Activated CD8-positive, alpha-beta T cell treated with anti-CD3 and anti-CD28 coated beads for 36 hours (primary cell): Measurements from ENCODE around the gene KLF15. TPM values are rescaled to one million over a fixed set of nuclear protein-coding genes. Genes with fewer than 3 reads are reported as not detected.

Source experiments
- ATAC-seq: fragments of 200-7000 bp; cut with Tn5 transposase; one replicate; pipeline ENCODE4 v1.10.0; 2021; ENCODE audit warnings: mild to moderate bottlenecking, moderate library complexity
- CTCF ChIA-PET: fragments of 350-600 bp; sonication (Branson Sonifier 250); formaldehyde crosslinking; loops from one replicate; lab custom pipeline; 2021; ENCODE audit warnings: antibody characterized with exemption; lab: Charles Lee
- POLR2A ChIA-PET: fragments of 350-600 bp; sonication (Branson Sonifier 250); formaldehyde crosslinking; loops from one replicate; lab custom pipeline; 2021; ENCODE audit warnings: antibody characterized with exemption; lab: Charles Lee
- DNase-seq: peaks from one replicate; pipeline ENCODE4 v3.0.0-alpha.2; 2020
- H3K27ac Mint-ChIP-seq: one replicate; pipeline ENCODE4 v1.8.0; 2021; ENCODE audit warnings: mild to moderate bottlenecking, mixed read lengths
- H3K27me3 Mint-ChIP-seq: one replicate; pipeline ENCODE4 v1.8.0; 2021; ENCODE audit warnings: mixed read lengths
- H3K36me3 Mint-ChIP-seq: one replicate; pipeline ENCODE4 v1.8.0; 2021; ENCODE audit warnings: low read depth, mixed read lengths
- H3K4me1 Mint-ChIP-seq: one replicate; pipeline ENCODE4 v1.8.0; 2021; ENCODE audit warnings: low read depth, mixed read lengths
- H3K4me3 Mint-ChIP-seq: one replicate; pipeline ENCODE4 v1.8.0; 2021; ENCODE audit warnings: mild to moderate bottlenecking, moderate library complexity, mixed read lengths
- H3K9me3 Mint-ChIP-seq: one replicate; pipeline ENCODE4 v1.8.0; 2021; ENCODE audit warnings: mixed read lengths
- CTCF ChIP-seq: fragments of 200-600 bp; IDR thresholded peaks from one replicate; pipeline ENCODE4 v1.8.0; 2022; ENCODE audit warnings: antibody characterized with exemption, mild to moderate bottlenecking
- intact Hi-C: fragments of 100-400 bp; cut with micrococcal nuclease; formaldehyde crosslinking; loops from one replicate; pipeline ENCODE4 v1.10.0; 2022
- total RNA-seq, 2 experiments: library from RNA; stranded (reverse); gene quantifications; one replicate each; pipeline ENCODE4 v1.2.3, GENCODE V29; 2021

The KLF15 gene
- total RNA-seq, 2 experiments from 2014 or later, result 0.11 TPM; not detected in 1

GRCh38 chr3:126351086-126351770 is 6.0 kb downstream of the KLF15 start:
- peaks cover 8% of the 10 kb centered on the region for H3K27me3 Mint-ChIP-seq
- H3K4me1 Mint-ChIP-seq, result peaks cover 1% of the 10 kb centered on the region
- CTCF ChIA-PET, result no interaction called here
- H3K27ac Mint-ChIP-seq, result no peak overlapping the region
- no peak overlapping the region for H3K4me3 Mint-ChIP-seq
- POLR2A ChIA-PET, result no interaction called here
- TF ChIP-seq CTCF, result no peak
- no peaks in the 10 kb centered on the region for H3K9me3 Mint-ChIP-seq
- H3K36me3 Mint-ChIP-seq, result no peaks in the 10 kb centered on the region
- ATAC-seq, result no peak
- intact Hi-C loops, result no loop called here
- DNase-seq, result no peak

GRCh38 chr3:126350502-126351085 is 6.6 kb downstream of the KLF15 start:
- no peak for ATAC-seq
- intact Hi-C loops, result no loop called here
- H3K27me3 Mint-ChIP-seq, result peaks cover 5% of the 10 kb centered on the region
- no peaks in the 10 kb centered on the region for H3K9me3 Mint-ChIP-seq
- no peak overlapping the region for H3K4me3 Mint-ChIP-seq
- H3K4me1 Mint-ChIP-seq, result no peaks in the 10 kb centered on the region
- H3K36me3 Mint-ChIP-seq, result no peaks in the 10 kb centered on the region
- ChIA-PET POLR2A (no interaction called here), CTCF (no interaction called here)
- TF ChIP-seq CTCF, result no peak
- no peak for DNase-seq
- H3K27ac Mint-ChIP-seq, result no peak overlapping the region

- ChIA-PET CTCF (no interaction called here), POLR2A (interaction anchor here (0.6 kb wide), 1 partner anchor 276 kb away, joined by 3 read pairs; no protein-coding TSS in a partner anchor)
- ATAC-seq (no peak), DNase-seq (no peak)
- no peak for TF ChIP-seq CTCF
- Mint-ChIP-seq H3K4me1 (no peaks in the 10 kb centered on the region), H3K9me3 (no peaks in the 10 kb centered on the region), H3K27me3 (no peaks in the 10 kb centered on the region), H3K36me3 (no peaks in the 10 kb centered on the region), H3K4me3 (no peak overlapping the region), H3K27ac (no peak overlapping the region)
- intact Hi-C loops, result no loop called here
Observed at GRCh38 chr3:126349611-126350501, 7.4 kb downstream of the KLF15 start.

GRCh38 chr3:126349071-126349470 is 8.1 kb downstream of the KLF15 start:
- POLR2A ChIA-PET, result interaction anchor here (0.6 kb wide), 1 partner anchor 275 kb away, joined by 3 read pairs; no protein-coding TSS in a partner anchor
- Mint-ChIP-seq H3K4me3 (no peak overlapping the region), H3K36me3 (no peaks in the 10 kb centered on the region), H3K27ac (no peak overlapping the region), H3K27me3 (no peaks in the 10 kb centered on the region), H3K4me1 (no peaks in the 10 kb centered on the region), H3K9me3 (no peaks in the 10 kb centered on the region)
- intact Hi-C loops, result no loop called here
- DNase-seq (no peak), ATAC-seq (no peak)
- no peak for TF ChIP-seq CTCF
- CTCF ChIA-PET, result interaction anchor here (0.6 kb wide), 1 partner anchor 15 kb away, joined by 3 read pairs; no protein-coding TSS in a partner anchor
